ENCODE data around the gene FCER2.
A peak's percentile ranks its signal among the peaks of the same experiment; 100 is the strongest.

The FCER2 gene

GRCh38 chr19:7676376-7676775 is 25.6 kb downstream of the FCER2 start:
- no peak for DNase-seq

GRCh38 chr19:7674010-7675005 is 27.6 kb downstream of the FCER2 start:
- no peak for DNase-seq

DNA sequence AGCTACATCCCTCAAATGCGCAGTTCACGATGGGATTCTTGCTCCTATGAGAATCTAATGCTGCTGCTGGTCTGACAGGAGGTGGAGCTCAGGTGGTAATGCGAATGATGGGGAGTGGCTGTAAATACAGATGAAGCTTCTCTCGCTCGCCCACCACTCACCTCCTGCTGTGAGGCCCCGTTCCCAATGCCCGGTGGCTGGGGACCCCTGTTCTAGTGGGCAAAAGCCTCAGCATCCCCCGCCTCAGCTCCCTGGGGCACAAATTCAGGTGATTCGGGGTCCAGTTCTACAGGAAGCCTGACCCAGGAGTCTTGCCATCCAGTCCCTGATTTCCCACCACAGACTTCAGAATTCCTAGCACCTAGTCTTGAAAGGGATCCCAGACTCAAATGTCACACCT is 29.4 kb downstream of the FCER2 start:
- DNase-seq = no peak

GRCh38 chr19:7670790-7671189 is 31.1 kb downstream of the FCER2 start:
- no peak for DNase-seq

DNA sequence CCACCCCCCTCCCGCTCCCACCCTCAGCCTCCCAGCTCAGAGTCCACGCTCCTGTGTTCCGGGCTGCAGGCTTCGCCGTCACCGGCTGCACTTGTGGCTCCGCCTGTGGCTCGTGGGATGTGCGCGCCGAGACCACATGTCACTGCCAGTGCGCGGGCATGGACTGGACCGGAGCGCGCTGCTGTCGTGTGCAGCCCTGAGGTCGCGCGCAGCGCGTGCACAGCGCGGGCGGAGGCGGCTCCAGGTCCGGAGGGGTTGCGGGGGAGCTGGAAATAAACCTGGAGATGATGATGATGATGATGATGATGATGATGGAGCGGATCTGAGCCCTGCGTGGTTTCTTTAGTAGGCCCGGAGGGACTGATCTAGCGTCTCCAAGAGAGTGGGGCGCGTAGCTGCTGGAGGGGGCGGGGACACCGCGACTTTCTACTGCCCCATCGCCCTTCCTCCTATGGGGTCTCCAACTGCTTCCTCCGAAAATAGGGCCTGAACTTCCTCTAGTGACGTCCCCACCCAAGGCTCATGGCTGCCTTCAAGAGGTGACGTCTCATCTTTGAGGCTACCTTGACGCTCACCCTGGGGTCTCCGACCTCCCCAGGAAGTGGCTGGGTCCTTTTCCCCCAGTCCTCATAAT is 31.7 kb downstream of the FCER2 start:
- DNase-seq = peak in 1 of 4 experiments; percentile 13

GRCh38 chr19:7669641-7670040 is 32.3 kb downstream of the FCER2 start:
- no peak for DNase-seq

DNA sequence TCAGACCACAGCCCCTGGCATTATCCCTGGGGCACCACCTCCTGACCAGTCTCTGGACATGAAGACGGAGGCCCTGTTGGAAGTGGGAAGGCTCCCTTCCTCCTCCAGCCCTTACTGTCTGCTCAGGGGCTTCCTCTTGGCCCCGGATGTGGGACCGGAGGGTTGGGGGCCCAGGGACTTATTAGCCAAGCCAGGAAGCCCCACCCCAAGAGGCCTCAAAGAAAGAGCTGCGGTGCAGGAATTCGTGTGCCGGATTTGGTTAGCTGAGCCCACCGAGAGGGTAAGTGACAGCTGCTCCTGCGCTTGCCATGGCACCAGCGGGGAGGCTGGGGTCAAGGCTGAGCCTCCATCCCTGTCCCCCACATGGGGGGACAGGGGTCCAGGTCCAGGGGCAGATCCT is 33.1 kb downstream of the FCER2 start, which contains the start of gene RETN:
Gene RETN (plus strand): TSS at position 208 of the 400 bp plus-strand sequence. CDS start 278 bp downstream, outside the sequence.
- no peak for DNase-seq

GRCh38 chr19:7665076-7665475 is 36.9 kb downstream of the FCER2 start:
- DNase-seq = no peak

DNA sequence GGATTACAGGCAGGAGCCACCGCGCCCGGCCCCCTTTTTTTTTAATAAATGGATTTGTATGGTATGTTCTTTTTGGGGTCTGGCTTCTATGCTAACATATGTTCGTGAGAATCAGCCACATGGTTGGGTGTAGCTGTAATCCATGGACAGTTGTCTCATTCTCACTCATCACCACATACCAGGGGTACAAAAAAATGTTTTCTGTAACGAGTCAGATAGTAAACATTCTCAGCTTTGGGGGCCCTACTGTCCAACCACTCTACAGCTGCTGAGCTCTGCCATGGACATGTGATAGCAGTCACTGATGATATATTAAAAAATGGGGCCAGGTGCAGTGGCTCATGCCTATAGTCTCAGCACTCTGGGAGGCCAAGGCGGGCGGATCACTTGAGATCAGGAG is 38.2 kb downstream of the FCER2 start:
- DNase-seq = no peak

DNA sequence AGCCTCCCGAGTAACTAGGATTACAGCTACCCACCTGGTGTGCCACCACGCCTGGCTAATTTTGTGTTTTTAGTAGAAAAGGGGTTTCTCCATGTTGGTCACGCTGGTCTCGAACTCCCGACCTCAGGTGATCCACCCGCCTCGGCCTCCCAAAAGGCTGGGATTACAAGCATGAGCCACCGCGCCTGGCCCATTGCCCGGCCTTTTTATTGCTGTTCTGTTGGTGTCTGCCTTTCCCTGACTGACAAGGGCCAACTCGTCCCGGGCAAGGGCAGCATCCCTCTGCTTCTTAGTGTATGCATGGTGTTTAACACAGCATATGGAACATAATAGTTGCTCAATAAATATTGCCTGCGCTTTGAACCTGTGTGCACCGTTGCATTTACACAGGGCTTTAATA is 39.3 kb downstream of the FCER2 start:
- DNase-seq = no peak

DNA sequence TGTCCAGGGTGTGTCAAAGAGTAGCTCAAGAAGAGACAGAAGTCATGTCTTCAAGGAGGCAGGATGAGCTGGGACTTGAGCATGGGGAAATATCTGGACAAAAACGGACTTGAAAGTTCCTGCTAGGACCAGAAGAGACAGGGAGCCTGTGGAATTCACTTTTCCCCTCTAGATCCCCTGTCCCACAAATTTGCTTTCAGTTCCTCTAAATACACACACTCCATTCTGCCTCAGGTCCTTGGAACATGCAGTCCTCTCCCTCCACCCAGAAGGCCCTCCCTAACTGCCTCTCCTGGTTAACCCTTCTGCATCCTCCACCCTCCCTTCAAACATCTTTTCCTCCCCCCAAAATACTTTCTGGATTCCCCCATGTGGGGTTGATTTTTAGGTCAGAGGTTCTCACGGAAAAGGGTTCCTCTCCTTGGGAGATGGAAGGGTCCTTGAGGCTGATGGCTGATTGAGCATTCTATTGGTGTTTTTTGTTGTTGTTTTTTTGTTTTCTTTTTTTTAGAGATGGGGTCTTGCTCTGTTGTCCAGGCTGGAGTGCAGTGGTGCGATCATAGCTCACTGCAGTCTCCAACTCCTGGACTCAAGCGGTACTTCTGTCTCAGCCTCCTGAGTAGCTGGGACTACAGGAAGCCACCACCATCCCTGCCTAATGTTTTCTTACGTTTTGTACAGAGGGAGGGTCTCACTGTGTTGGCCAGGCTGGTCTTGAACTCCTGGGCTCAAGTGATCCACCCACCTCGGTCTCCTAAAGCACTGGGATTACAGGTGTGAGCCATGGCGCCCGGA is 40.0 kb downstream of the FCER2 start:
- DNase-seq = no peak

DNA sequence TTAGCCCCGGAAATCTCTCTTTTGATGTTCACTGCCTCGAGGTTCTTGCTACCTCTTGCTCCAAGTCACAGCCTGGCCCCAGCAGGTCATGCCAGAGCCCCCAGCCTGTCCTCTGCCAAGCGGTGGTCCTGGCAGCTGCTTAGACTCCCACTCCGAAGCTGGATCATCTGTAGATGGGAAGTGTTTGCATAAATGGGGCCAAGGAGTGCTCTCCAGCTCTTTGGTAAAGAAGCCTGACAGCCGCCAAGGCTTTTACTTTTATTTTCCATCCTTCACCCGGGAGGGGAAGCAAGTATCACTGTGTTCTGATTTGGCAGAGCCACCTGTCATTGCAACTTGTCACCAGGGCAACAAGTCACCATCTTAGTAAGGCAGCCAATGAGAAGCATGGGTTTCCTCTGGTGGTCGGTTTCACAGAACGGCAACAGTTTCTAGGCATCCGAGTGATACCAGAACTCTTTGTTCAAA is 43.7 kb downstream of the FCER2 start:
- DNase-seq = no peak

GRCh38 chr19:7657131-7657751 is 44.7 kb downstream of the FCER2 start:
- DNase-seq = no peak

GRCh38 chr19:7655581-7655980 is 46.4 kb downstream of the FCER2 start:
- no peak for DNase-seq

GRCh38 chr19:7654401-7654800 is 47.5 kb downstream of the FCER2 start:
- DNase-seq = no peak

GRCh38 chr19:7652061-7652641 is 49.8 kb downstream of the FCER2 start:
- DNase-seq = peak; percentile 67 to 89 (median 82)

DNA sequence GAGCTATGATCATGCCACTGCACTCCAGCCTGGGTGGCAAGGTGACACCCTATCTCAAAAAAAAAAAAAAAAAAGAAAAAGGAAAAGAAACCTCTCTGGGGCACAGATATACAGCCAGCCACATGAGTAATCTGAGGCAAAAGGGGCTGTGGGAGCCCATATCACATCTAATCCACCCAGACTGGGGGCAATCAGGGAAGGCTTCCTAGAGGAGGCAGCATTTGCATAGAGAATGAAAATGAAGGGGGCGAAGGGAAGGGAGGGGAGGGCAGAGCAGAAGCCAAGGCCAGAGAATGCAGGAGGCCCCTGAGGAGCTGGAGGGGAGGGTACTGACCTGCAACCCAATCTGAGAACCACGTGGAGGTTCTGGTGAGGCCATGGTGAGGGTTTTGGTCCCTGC is 51.8 kb downstream of the FCER2 start:
- DNase-seq = no peak

DNA sequence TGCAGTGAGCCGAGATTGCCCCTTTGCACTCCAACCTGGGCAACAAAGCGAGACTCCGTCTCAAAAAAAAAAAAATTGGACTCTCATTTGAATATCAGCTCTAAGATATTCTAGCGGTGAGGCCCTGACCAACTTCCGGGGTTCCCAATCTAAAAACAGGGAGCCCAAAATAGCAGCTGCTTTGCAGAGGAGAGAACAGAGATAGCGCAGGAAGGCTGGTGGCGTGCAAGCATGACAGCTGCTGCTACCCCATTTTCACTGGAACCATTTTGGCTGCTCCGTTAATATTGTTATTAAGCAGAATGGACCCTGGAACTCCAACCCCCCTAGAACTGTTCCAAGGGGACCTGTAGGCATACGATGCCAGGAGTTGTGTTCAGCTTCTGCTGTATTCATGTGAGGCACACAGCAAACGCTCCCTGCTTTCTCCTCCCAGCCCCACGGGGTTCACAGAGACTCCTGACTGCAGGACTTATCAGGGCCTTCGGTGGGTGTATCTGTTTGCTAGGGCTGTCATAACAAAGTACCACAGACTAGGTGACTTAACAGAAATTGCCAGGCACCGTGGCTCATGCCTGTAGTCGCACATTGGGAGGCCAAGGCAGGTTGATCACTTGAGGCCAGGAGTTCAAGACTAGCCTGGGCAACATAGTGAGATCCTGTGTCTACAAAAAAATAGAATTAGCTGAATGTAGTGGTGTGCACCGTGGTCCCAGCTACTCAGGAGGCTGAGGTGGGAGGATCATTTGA is 53.5 kb downstream of the FCER2 start:
- no peak for DNase-seq

DNA sequence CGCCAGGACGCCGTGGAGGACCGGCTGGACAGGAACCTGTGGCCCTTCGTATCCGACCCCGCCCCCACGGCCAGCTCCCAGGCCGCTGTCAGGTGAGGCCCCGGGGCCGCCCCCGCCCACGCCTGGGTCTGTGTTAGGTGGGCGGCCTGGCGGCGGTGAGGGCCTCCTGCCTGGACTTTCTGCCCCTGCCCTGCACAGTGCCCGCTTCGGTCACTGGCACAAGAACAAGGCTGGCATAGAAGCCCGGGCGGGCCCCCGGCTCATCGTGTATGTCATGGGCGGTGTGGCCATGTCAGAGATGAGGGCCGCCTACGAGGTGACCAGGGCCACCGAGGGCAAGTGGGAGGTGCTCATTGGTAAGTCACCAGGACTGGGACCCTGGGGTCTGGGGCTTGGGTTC is 54.8 kb downstream of the FCER2 start:
- no peak for DNase-seq

- no peak for DNase-seq
These were observed 55.6 kb downstream of the FCER2 start for GRCh38 chr19:7646426-7646700.

GRCh38 chr19:7645656-7646425 is 56.1 kb downstream of the FCER2 start:
- DNase-seq = no peak
